ENCODE data around the gene DNAH1. TPM values are rescaled to one million over a fixed set of nuclear protein-coding genes. Genes with fewer than 3 reads are reported as not detected.

Gene DNAH1
- total RNA-seq, 1 donor from 2014 or later: 11.2 TPM

DNA sequence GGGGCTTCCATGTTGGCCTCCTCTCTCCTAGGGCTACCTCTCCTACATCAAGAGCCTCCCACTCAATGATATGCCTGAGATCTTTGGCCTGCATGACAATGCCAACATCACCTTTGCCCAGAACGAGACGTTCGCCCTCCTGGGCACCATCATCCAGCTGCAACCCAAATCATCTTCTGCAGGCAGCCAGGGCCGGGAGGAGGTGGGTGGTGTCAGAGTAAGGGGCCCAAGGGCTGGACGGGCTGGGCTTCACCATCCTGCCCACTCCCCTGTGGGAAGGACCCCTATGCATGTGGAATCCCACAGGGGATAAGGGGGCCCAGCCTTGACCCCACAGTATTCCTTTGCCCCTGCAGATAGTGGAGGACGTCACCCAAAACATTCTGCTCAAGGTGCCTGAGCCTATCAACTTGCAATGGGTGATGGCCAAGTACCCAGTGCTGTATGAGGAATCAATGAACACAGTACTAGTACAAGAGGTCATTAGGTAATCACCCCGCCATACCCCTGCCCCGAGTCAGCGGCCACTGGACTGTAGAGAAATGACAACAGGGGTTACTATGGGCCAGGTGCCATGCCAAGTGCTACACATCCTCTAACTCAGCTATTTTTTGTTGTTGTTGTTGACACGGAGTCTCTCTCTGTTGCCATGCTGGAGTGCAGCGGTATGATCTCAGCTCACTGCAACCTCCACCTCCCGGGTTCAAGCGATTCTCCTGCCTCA, 81.7 kb downstream of the DNAH1 start:
- DNase-seq: peak; percentile 53
- intact Hi-C loops (cut with DNase I): no loop called here
- TF ChIP-seq, protein P1, sequence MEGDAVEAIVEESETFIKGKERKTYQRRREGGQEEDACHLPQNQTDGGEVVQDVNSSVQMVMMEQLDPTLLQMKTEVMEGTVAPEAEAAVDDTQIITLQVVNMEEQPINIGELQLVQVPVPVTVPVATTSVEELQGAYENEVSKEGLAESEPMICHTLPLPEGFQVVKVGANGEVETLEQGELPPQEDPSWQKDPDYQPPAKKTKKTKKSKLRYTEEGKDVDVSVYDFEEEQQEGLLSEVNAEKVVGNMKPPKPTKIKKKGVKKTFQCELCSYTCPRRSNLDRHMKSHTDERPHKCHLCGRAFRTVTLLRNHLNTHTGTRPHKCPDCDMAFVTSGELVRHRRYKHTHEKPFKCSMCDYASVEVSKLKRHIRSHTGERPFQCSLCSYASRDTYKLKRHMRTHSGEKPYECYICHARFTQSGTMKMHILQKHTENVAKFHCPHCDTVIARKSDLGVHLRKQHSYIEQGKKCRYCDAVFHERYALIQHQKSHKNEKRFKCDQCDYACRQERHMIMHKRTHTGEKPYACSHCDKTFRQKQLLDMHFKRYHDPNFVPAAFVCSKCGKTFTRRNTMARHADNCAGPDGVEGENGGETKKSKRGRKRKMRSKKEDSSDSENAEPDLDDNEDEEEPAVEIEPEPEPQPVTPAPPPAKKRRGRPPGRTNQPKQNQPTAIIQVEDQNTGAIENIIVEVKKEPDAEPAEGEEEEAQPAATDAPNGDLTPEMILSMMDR (IDR thresholded peaks at IDR 0.05): no peak
- ATAC-seq: no peak
- Histone ChIP-seq H3K9me3 (no peaks in the 10 kb centered on the region), H3K27me3 (no peaks in the 10 kb centered on the region), H3K36me3 (peaks cover 22% of the 10 kb centered on the region), H3K4me3 (no peak overlapping the region), H3K4me1 (no peaks in the 10 kb centered on the region), H3K27ac (no peak overlapping the region)

DNA sequence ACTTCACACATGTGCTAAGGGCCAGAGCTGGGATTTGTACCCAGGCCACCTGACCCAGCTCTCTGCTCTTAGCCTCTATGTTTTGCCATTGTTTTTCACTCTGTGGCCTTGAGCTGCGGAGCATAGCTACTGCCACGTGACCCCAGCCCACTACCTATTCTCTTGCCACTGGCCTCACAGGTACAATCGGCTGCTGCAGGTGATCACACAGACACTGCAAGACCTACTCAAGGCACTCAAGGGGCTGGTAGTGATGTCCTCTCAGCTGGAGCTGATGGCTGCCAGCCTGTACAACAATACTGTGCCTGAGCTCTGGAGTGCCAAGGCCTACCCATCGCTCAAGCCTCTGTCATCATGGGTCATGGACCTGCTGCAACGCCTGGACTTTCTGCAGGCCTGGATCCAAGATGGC, 82.6 kb downstream of the DNAH1 start:
- TF ChIP-seq, protein P1 (IDR thresholded peaks at IDR 0.05): no peak
- no peak overlapping the region for H3K4me3 ChIP-seq
- ATAC-seq (no peak), DNase-seq (peak; percentile 38)
- H3K36me3 ChIP-seq: peaks cover 30% of the 10 kb centered on the region
- H3K27me3 ChIP-seq: no peaks in the 10 kb centered on the region
- intact Hi-C loops (cut with DNase I): no loop called here
- no peaks in the 10 kb centered on the region for H3K4me1 ChIP-seq
- H3K9me3 ChIP-seq: no peaks in the 10 kb centered on the region
- no peak overlapping the region for H3K27ac ChIP-seq

DNA sequence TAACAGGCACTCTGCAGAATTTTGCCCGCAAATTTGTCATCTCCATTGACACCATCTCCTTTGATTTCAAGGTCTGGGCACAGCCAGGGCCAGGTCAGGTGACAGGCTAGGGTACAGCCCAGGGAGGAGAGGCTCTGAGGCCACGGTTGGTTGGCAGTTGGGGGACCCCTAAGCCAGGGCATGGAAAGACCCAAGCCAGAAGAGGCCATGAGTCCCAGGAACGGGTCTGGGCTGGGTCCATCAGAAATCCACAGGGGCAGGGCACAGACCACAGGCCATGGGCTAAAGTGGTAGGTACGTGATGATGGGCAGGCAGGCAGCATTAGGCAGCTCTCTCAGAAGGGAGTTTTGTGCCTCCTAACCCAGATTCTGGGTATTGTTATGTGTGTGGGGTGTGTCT, 83.0 kb downstream of the DNAH1 start:
- TF ChIP-seq, protein P1 (IDR thresholded peaks at IDR 0.05): no peak
- Histone ChIP-seq H3K27me3 (no peaks in the 10 kb centered on the region), H3K36me3 (peaks cover 35% of the 10 kb centered on the region), H3K4me3 (no peak overlapping the region), H3K9me3 (no peaks in the 10 kb centered on the region), H3K4me1 (no peaks in the 10 kb centered on the region), H3K27ac (no peak overlapping the region)
- ATAC-seq (no peak), DNase-seq (peak; percentile 43)
- intact Hi-C loops (cut with DNase I): no loop called here

DNA sequence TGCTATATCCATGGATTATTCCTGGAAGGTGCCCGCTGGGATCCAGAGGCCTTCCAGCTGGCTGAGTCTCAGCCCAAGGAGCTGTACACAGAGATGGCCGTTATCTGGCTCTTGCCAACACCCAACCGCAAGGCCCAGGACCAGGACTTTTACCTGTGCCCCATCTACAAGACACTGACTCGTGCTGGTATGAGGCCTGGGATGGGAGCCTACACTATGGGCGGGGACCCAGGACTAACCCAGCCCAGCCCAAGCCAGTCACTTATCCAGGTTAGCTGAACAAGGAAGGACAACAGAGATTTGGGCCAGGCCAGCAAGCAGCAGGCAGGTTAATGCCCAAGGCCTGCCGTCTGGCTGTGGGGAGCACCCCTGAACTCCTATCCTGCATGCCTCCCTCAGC, 83.5 kb downstream of the DNAH1 start:
- TF ChIP-seq, protein P1 (IDR thresholded peaks at IDR 0.05): no peak
- DNase-seq (peak; percentile 49), ATAC-seq (no peak)
- H3K4me3 ChIP-seq: no peak overlapping the region
- no peaks in the 10 kb centered on the region for H3K4me1 ChIP-seq
- no peaks in the 10 kb centered on the region for H3K9me3 ChIP-seq
- no peaks in the 10 kb centered on the region for H3K27me3 ChIP-seq
- peaks cover 39% of the 10 kb centered on the region for H3K36me3 ChIP-seq
- H3K27ac ChIP-seq: no peak overlapping the region
- intact Hi-C loops (cut with DNase I): no loop called here

DNA sequence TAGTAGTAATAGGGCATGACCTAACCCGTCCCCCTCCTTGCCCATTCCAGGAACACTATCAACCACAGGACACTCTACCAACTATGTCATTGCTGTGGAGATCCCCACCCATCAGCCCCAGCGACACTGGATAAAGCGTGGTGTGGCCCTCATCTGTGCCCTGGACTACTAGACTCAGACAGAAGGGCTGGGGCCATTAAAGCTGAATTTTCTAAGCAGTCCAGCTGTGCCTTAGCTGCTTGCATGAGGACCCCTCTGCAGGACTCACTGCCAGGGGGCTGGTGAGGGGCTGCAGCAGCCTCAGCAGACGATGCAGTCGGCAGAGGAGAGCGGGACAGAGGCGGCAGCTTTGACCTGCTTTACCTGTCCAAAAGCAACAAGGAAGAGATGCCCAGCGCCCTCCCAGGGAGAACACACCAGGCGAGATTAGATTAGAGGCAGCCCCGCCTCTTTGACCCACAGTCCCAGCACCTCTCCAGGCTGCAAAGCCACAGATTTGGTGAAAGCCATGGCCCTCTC, 84.2 kb downstream of the DNAH1 start:
- intact Hi-C loops (cut with DNase I): no loop called here
- H3K4me3 ChIP-seq: no peak overlapping the region
- peaks cover 47% of the 10 kb centered on the region for H3K36me3 ChIP-seq
- no peaks in the 10 kb centered on the region for H3K9me3 ChIP-seq
- ATAC-seq (no peak), DNase-seq (peak; percentile 46)
- no peaks in the 10 kb centered on the region for H3K27me3 ChIP-seq
- H3K4me1 ChIP-seq: no peaks in the 10 kb centered on the region
- TF ChIP-seq, protein P1 (IDR thresholded peaks at IDR 0.05): no peak
- no peak overlapping the region for H3K27ac ChIP-seq
